HG03558 (cell line): ENCODE measurements around the gene STK10.

ENCODE experiments used
- ATAC-seq: cut with Tn5 transposase; IDR thresholded peaks from one replicate; pipeline ENCODE4 v1.9.1; 2021; ENCODE audit warnings: moderate number of reproducible peaks; ENCODE audit not compliant: unreplicated experiment; ENCODE audit errors: extremely low read depth

The STK10 gene

GRCh38 chr5:172114875-172115422 is 73.1 kb downstream of the STK10 start:
- ATAC-seq, result peak; percentile 30

- no peak for ATAC-seq
Measured at GRCh38 chr5:172113036-172113435, 75.0 kb downstream of the STK10 start.

GRCh38 chr5:172111852-172112225 is 76.2 kb downstream of the STK10 start:
- ATAC-seq, result no peak

- peak; percentile 60 for ATAC-seq
Measured at GRCh38 chr5:172110921-172111851, 76.8 kb downstream of the STK10 start.

- ATAC-seq, result no peak
Measured at GRCh38 chr5:172110260-172110815, 77.7 kb downstream of the STK10 start.

- no peak for ATAC-seq
Measured at GRCh38 chr5:172109749-172110148, 78.3 kb downstream of the STK10 start.

- no peak for ATAC-seq
Measured at GRCh38 chr5:172107571-172107970, 80.5 kb downstream of the STK10 start.

GRCh38 chr5:172106511-172107356 is 81.3 kb downstream of the STK10 start:
- no peak for ATAC-seq

GRCh38 chr5:172105811-172106210 is 82.2 kb downstream of the STK10 start:
- no peak for ATAC-seq

- ATAC-seq, result no peak
Measured at GRCh38 chr5:172104801-172105701, 83.0 kb downstream of the STK10 start.

- no peak for ATAC-seq
Measured at GRCh38 chr5:172104021-172104420, 84.0 kb downstream of the STK10 start.

GRCh38 chr5:172102913-172103626 is 85.0 kb downstream of the STK10 start:
- no peak for ATAC-seq

GRCh38 chr5:172102218-172102870 is 85.7 kb downstream of the STK10 start:
- no peak for ATAC-seq

- no peak for ATAC-seq
Measured at GRCh38 chr5:172101547-172102217, 86.3 kb downstream of the STK10 start.

GRCh38 chr5:172098883-172099282 is 89.1 kb downstream of the STK10 start:
- no peak for ATAC-seq

GRCh38 chr5:172098046-172098445 is 90.0 kb downstream of the STK10 start:
- no peak for ATAC-seq

GRCh38 chr5:172097356-172097755 is 90.7 kb downstream of the STK10 start:
- ATAC-seq, result no peak
